ENCODE results near the gene DDIT3.

DDIT3 gene

GRCh38 chr12:57475271-57476161 lies 44.8 kb downstream of the DDIT3 start:
- peak overlapping the region; percentile 13 for H3K4me3 ChIP-seq (ENCODE audit: low read length)
- TF ChIP-seq CTCF (IDR thresholded peaks at IDR 0.05; ENCODE audit: insufficient read depth, low read depth, low read length, missing control alignments), result no peak
- no peak for DNase-seq (ENCODE audit: low read depth)

- no peak for TF ChIP-seq CTCF (IDR thresholded peaks at IDR 0.05; ENCODE audit: insufficient read depth, low read depth, low read length, missing control alignments)
- H3K4me3 ChIP-seq (ENCODE audit: low read length), result no peak overlapping the region
- no peak for DNase-seq (ENCODE audit: low read depth)
These were observed 45.5 kb downstream of the DDIT3 start for GRCh38 chr12:57474862-57475261.

GRCh38 chr12:57474430-57474829 lies 45.9 kb downstream of the DDIT3 start:
- no peak overlapping the region for H3K4me3 ChIP-seq (ENCODE audit: low read length)

GRCh38 chr12:57473886-57474285 lies 46.4 kb downstream of the DDIT3 start:
- no peak for DNase-seq (ENCODE audit: low read depth)
- H3K4me3 ChIP-seq (ENCODE audit: low read length), result no peak overlapping the region
- TF ChIP-seq CTCF (IDR thresholded peaks at IDR 0.05; ENCODE audit: insufficient read depth, low read depth, low read length, missing control alignments), result no peak

More at GRCh38 chr12:57474430-57474829, 45.9 kb downstream of the DDIT3 start:
- DNase-seq (ENCODE audit: low read depth), result no peak
- no peak for TF ChIP-seq CTCF (IDR thresholded peaks at IDR 0.05; ENCODE audit: insufficient read depth, low read depth, low read length, missing control alignments)

- no peak for TF ChIP-seq CTCF (IDR thresholded peaks at IDR 0.05; ENCODE audit: insufficient read depth, low read depth, low read length, missing control alignments)
These were observed 46.9 kb downstream of the DDIT3 start for GRCh38 chr12:57473392-57473791.

GRCh38 chr12:57472391-57472790 lies 47.9 kb downstream of the DDIT3 start:
- no peak for DNase-seq (ENCODE audit: low read depth)
- no peak for TF ChIP-seq CTCF (IDR thresholded peaks at IDR 0.05; ENCODE audit: insufficient read depth, low read depth, low read length, missing control alignments)
- no peak overlapping the region for H3K4me3 ChIP-seq (ENCODE audit: low read length)

More at GRCh38 chr12:57473392-57473791, 46.9 kb downstream of the DDIT3 start:
- no peak overlapping the region for H3K4me3 ChIP-seq (ENCODE audit: low read length)
- no peak for DNase-seq (ENCODE audit: low read depth)

GRCh38 chr12:57471661-57472060 lies 48.7 kb downstream of the DDIT3 start:
- no peak overlapping the region for H3K4me3 ChIP-seq (ENCODE audit: low read length)
- DNase-seq (ENCODE audit: low read depth), result no peak
- no peak for TF ChIP-seq CTCF (IDR thresholded peaks at IDR 0.05; ENCODE audit: insufficient read depth, low read depth, low read length, missing control alignments)
